Fibroblast of mammary gland (primary cell): ENCODE data around the gene CGREF1.
A peak's percentile ranks its signal among the peaks of the same experiment; 100 is the strongest.

Experiments used
- DNase-seq: peaks from one replicate; pipeline ENCODE4 v3.0.0-alpha.2; 2010; ENCODE audit warnings: low read depth
- H3K4me3 ChIP-seq: 2 replicates; pipeline ENCODE4 v1.5.1; 2011; ENCODE audit warnings: low read depth, mild to moderate bottlenecking, low read length, moderate library complexity; ENCODE audit not compliant: control insufficient read depth
- CTCF ChIP-seq: conservative IDR thresholded peaks from 2 replicates; pipeline ENCODE4 v1.5.1; 2011; ENCODE audit warnings: low read depth, low read length, inconsistent platforms; ENCODE audit not compliant: control insufficient read depth, insufficient read depth

CGREF1 gene

GRCh38 chr2:27136751-27137150 is 17.8 kb upstream of the CGREF1 start:
- no peak for TF ChIP-seq CTCF
- H3K4me3 ChIP-seq, result no peak overlapping the region

GRCh38 chr2:27135478-27135955 is 16.6 kb upstream of the CGREF1 start:
- no peak for TF ChIP-seq CTCF
- no peak overlapping the region for H3K4me3 ChIP-seq
- no peak for DNase-seq

More at GRCh38 chr2:27136751-27137150, 17.8 kb upstream of the CGREF1 start:
- DNase-seq, result no peak

DNA sequence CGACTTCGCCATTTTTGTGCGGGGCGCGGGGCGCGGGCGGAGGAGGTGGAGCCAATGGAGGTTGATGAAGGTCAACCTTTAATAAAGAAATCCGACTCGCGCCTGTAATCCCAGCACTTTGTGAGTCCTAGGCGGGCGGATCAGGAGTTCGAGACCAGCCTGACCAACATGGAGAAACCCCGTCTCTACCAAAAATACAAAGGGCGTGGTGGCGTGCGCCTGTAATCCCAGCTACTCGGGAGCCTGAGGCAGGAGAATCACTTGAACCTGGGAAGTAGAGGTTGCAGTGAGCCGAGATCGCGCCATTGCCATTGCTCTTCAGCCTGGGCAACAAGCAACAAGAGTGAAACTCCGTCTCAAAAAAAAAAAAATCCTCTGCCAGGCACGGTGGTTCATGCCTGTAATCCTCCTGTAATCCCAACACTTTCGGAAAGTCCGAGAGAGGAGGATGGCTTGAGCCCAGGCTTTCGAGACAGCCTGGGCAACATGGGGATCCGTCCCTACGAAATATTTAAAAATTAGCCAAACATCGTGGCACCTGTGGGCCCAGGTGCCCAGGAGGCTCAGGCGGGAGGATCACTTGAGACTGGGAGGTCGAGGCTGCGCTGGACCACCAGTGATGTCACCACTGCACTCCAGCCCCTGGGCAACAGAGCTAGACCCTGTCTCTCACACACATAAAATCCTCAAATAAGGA is 16.0 kb upstream of the CGREF1 start:
- no peak for TF ChIP-seq CTCF
- DNase-seq, result no peak
- peak overlapping the region; percentile 15 for H3K4me3 ChIP-seq

DNA sequence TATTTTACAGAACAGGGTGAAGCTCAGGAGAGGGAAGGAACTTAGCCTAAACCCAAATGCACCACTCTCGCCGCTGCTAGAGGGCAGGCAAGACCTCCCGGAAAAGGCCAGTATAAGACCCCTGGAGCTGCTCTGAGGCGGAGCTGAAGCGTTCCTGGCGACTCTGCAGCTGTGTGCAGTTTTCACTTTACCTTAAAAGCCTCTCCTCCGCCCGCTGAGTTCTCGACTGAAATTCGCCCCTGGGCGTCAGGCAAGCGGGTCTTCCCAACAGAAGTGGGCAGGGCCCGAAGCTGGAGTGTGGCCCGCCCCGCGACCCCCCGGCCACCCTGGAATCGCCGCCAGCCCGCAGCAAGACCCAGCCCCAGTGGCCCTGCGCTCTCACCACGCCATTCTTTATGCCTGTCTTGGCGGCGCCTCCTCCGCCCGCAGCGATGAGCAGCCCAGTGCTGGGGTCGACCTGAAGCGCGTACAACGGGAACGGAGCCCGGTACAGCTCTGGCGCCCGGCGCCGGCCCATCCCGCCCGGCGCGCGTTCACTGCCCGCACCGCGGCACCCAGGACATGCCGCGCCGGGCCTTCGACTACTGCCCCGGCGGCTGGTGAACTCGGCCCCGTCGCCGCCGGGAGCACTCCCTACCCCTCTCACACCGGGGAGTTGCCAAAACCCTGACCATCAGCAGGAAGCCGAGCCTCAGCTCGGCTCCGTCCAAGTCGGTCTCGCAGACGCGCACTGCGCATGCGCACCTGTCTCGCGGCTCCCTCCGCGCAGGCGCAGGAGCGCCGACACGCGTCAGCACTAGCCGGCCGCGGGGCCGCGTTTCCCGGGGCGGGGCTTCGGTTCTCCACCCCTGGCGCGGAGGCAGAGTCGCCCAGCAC is 15.2 kb upstream of the CGREF1 start, which contains the start of gene PREB:
TSS of gene PREB (minus strand) at position 732 of the 876 bp plus-strand sequence. CDS start at position 517, 215 bp downstream.
- peak; percentile 40 for TF ChIP-seq CTCF
- peak; percentile 92 for DNase-seq
- H3K4me3 ChIP-seq, result peak within 1 kb of the TSS; percentile 88

GRCh38 chr2:27133195-27133875 is 14.4 kb upstream of the CGREF1 start:
- no peak for TF ChIP-seq CTCF
- no peak for DNase-seq

DNA sequence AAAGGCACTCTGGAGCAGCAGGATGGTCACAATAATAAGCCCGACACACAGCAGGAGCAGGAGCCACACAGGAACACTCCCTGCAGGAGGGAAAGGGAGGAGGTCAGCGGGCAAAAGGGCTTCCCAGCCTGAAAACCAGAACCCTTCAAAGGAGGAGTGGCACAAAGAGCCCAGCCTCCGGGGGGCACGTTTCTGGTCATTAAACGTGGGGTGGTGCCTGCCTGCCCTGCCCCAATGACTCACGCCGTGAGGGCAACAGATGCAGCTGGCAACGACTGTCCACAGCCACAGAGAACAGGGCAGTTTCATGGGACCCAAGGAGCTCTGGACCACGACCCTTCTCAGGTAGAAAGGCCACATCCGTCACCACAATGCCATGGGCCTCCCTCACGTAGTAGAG is 12.5 kb upstream of the CGREF1 start:
- DNase-seq, result no peak
- TF ChIP-seq CTCF, result no peak
- no peak overlapping the region for H3K4me3 ChIP-seq

More at GRCh38 chr2:27133195-27133875, 14.4 kb upstream of the CGREF1 start:
- H3K4me3 ChIP-seq, result peak overlapping the region; percentile 88
